Osteoblast (primary cell): Measurements from ENCODE around the gene DNAJC27. TPM values are rescaled to one million over a fixed set of nuclear protein-coding genes. Genes with fewer than 3 reads are reported as not detected.

Source experiments
- DNase-seq: peaks from one replicate; pipeline ENCODE4 v3.0.0; 2011; ENCODE audit warnings: low spot score, mixed read lengths; ENCODE audit not compliant: insufficient read length; ENCODE audit errors: missing footprints
- H2AFZ ChIP-seq: 2 replicates; pipeline ENCODE4 v1.6.0; 2011; ENCODE audit warnings: mild to moderate bottlenecking, low read length
- H3K27ac ChIP-seq: 2 replicates; pipeline ENCODE4 v1.5.1; 2011; ENCODE audit warnings: mild to moderate bottlenecking, low read depth, low read length, moderate library complexity
- H3K27me3 ChIP-seq: 2 replicates; pipeline ENCODE4 v1.6.0; 2012; ENCODE audit warnings: mild to moderate bottlenecking, control low read depth, inconsistent platforms, low read length, moderate library complexity; ENCODE audit not compliant: insufficient read depth
- H3K36me3 ChIP-seq: 2 replicates; pipeline ENCODE4 v1.5.1; 2011; ENCODE audit warnings: mild to moderate bottlenecking, low read length, control low read depth, moderate library complexity; ENCODE audit not compliant: insufficient read depth
- H3K4me1 ChIP-seq: 2 replicates; pipeline ENCODE4 v1.5.1; 2011; ENCODE audit warnings: mild to moderate bottlenecking, low read length, control low read depth, moderate library complexity; ENCODE audit not compliant: insufficient read depth
- H3K4me2 ChIP-seq: 2 replicates; pipeline ENCODE4 v1.6.0; 2011; ENCODE audit warnings: mild to moderate bottlenecking, low read length; ENCODE audit not compliant: insufficient read depth
- H3K4me3 ChIP-seq: fragments of 200-600 bp; sonication (generic); 3 replicates; pipeline ENCODE4 v1.5.1; 2012; ENCODE audit warnings: mild to moderate bottlenecking, low read length, inconsistent platforms; ENCODE audit not compliant: insufficient read depth
- H3K79me2 ChIP-seq: 2 replicates; pipeline ENCODE4 v1.6.0; 2012; ENCODE audit warnings: mild to moderate bottlenecking, low read length, control low read depth, inconsistent platforms; ENCODE audit not compliant: insufficient read depth
- H3K9me3 ChIP-seq: 2 replicates; pipeline ENCODE4 v1.5.1; 2011; ENCODE audit warnings: low read depth, low read length, control low read depth
- H4K20me1 ChIP-seq: 2 replicates; pipeline ENCODE4 v1.6.0; 2012; ENCODE audit warnings: mild to moderate bottlenecking, low read length, control low read depth; ENCODE audit not compliant: insufficient read depth
- total RNA-seq: library from RNA; depleted of rRNA; stranded (reverse); fragments of >200 nt; gene quantifications from 2 replicates; pipeline ENCODE4 v1.2.3, GENCODE V29; 2012
- TF ChIP-seq, protein P1 (sequence below): IDR thresholded peaks from 2 replicates; pipeline ENCODE4 v1.5.1; 2011; ENCODE audit warnings: mild to moderate bottlenecking, low read depth, low read length, moderate library complexity; ENCODE audit errors: extremely low read depth

Gene DNAJC27
- total RNA-seq, 1 donor, result 8.7 TPM

GRCh38 chr2:24986372-24986771, 14.6 kb upstream of the DNAJC27 start:
- Histone ChIP-seq H3K4me3 (no peak overlapping the region), H2AFZ (no peak overlapping the region), H3K4me2 (no peak overlapping the region), H4K20me1 (no peaks in the 10 kb centered on the region), H3K36me3 (no peaks in the 10 kb centered on the region), H3K79me2 (no peaks in the 10 kb centered on the region), H3K27ac (no peak overlapping the region), H3K27me3 (no peaks in the 10 kb centered on the region), H3K4me1 (peaks cover 6% of the 10 kb centered on the region), H3K9me3 (no peaks in the 10 kb centered on the region)
- TF ChIP-seq, protein P1, sequence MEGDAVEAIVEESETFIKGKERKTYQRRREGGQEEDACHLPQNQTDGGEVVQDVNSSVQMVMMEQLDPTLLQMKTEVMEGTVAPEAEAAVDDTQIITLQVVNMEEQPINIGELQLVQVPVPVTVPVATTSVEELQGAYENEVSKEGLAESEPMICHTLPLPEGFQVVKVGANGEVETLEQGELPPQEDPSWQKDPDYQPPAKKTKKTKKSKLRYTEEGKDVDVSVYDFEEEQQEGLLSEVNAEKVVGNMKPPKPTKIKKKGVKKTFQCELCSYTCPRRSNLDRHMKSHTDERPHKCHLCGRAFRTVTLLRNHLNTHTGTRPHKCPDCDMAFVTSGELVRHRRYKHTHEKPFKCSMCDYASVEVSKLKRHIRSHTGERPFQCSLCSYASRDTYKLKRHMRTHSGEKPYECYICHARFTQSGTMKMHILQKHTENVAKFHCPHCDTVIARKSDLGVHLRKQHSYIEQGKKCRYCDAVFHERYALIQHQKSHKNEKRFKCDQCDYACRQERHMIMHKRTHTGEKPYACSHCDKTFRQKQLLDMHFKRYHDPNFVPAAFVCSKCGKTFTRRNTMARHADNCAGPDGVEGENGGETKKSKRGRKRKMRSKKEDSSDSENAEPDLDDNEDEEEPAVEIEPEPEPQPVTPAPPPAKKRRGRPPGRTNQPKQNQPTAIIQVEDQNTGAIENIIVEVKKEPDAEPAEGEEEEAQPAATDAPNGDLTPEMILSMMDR, result no peak
- DNase-seq, result no peak

- no peaks in the 10 kb centered on the region for H3K27me3 ChIP-seq
- H3K36me3 ChIP-seq, result no peaks in the 10 kb centered on the region
- H4K20me1 ChIP-seq, result no peaks in the 10 kb centered on the region
- no peak for DNase-seq
- no peak overlapping the region for H3K4me2 ChIP-seq
- no peaks in the 10 kb centered on the region for H3K9me3 ChIP-seq
- no peak overlapping the region for H2AFZ ChIP-seq
- no peak overlapping the region for H3K4me3 ChIP-seq
- H3K79me2 ChIP-seq, result no peaks in the 10 kb centered on the region
- H3K27ac ChIP-seq, result no peak overlapping the region
- peaks cover 10% of the 10 kb centered on the region for H3K4me1 ChIP-seq
- TF ChIP-seq, protein P1, result no peak
These were observed 13.8 kb upstream of the DNAJC27 start for GRCh38 chr2:24985511-24985910.

DNA sequence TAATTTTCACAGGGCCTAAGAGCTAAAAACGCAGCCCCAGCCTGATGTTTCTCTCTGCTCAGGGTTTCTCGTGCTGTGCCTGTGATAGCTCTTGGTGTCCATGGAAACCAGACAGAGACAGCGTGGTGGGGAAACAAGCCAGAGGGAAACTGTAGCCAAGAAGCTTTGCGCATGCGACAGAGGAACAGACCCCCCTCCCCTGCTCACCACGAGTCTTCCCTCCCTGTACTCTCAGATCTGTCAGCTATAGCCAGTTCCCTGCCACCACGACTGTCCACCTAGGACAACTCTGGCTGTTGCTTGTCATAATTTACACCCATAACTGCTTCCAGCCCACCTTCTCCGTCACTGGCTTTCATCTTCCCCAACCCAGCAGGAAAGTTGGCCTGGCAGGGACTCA, 13.2 kb upstream of the DNAJC27 start:
- peaks cover 10% of the 10 kb centered on the region for H3K4me1 ChIP-seq
- no peaks in the 10 kb centered on the region for H3K79me2 ChIP-seq
- no peaks in the 10 kb centered on the region for H3K9me3 ChIP-seq
- TF ChIP-seq, protein P1, result no peak
- H3K4me2 ChIP-seq, result no peak overlapping the region
- no peak overlapping the region for H2AFZ ChIP-seq
- no peaks in the 10 kb centered on the region for H4K20me1 ChIP-seq
- no peak overlapping the region for H3K27ac ChIP-seq
- no peak for DNase-seq
- no peaks in the 10 kb centered on the region for H3K36me3 ChIP-seq
- H3K4me3 ChIP-seq, result no peak overlapping the region
- no peaks in the 10 kb centered on the region for H3K27me3 ChIP-seq

- no peaks in the 10 kb centered on the region for H3K9me3 ChIP-seq
- H3K27me3 ChIP-seq, result no peaks in the 10 kb centered on the region
- peaks cover 10% of the 10 kb centered on the region for H3K4me1 ChIP-seq
- TF ChIP-seq, protein P1, result no peak
- DNase-seq, result peak; percentile 50
- H3K36me3 ChIP-seq, result no peaks in the 10 kb centered on the region
- H4K20me1 ChIP-seq, result no peaks in the 10 kb centered on the region
- no peak overlapping the region for H3K4me3 ChIP-seq
- no peaks in the 10 kb centered on the region for H3K79me2 ChIP-seq
- H3K4me2 ChIP-seq, result no peak overlapping the region
- no peak overlapping the region for H3K27ac ChIP-seq
- H2AFZ ChIP-seq, result peak overlapping the region; percentile 40
These were observed 9.8 kb upstream of the DNAJC27 start for GRCh38 chr2:24981411-24982136.
